HepG2 (cell line): Measurements from ENCODE around the gene C1QTNF5. TPM values are rescaled to one million over a fixed set of nuclear protein-coding genes. Genes with fewer than 3 reads are reported as not detected.

Source experiments
- ADNP ChIP-seq: sonication (generic); formaldehyde crosslinking; IDR thresholded peaks from 2 replicates; pipeline ENCODE4 v1.4.0; 2020; ENCODE audit warnings: missing genetic modification reagents
- CCAR2 ChIP-seq: fragments of 200-400 bp; formaldehyde crosslinking; optimal IDR thresholded peaks from 2 replicates; pipeline ENCODE3; 2018; ENCODE audit warnings: low read depth, mild to moderate bottlenecking, low read length, moderate library complexity
- CENPX ChIP-seq: sonication (generic); formaldehyde crosslinking; IDR thresholded peaks from 2 replicates; pipeline ENCODE4 v1.9.0; 2021; ENCODE audit warnings: mild to moderate bottlenecking, missing genetic modification reagents, moderate library complexity
- DNMT1 ChIP-seq: sonication (generic); formaldehyde crosslinking; IDR thresholded peaks from 2 replicates; pipeline ENCODE4 v1.5.1; 2020; ENCODE audit warnings: mild to moderate bottlenecking, missing genetic modification reagents
- EP300 ChIP-seq, 3 experiments: sonication (generic) in 1 of 3; formaldehyde crosslinking in 1 of 3; IDR thresholded peaks; 2 replicates each; pipeline versions ENCODE4 v1.5.1 to v1.6.1; 2011 to 2020; ENCODE audit warnings: low read depth in 2 of 3, low read length in 2 of 3, borderline replicate concordance in 1 of 3, improper control_type of control experiment in 1 of 3, mild to moderate bottlenecking in 1 of 3, missing genetic modification reagents in 1 of 3, moderate library complexity in 1 of 3
- KLF6 ChIP-seq: IDR thresholded peaks from 2 replicates; pipeline ENCODE4 v1.8.0; 2016; ENCODE audit warnings: missing biosample characterization, missing genetic modification reagents
- MAF1 ChIP-seq: sonication (generic); formaldehyde crosslinking; IDR thresholded peaks from 2 replicates; pipeline ENCODE4 v1.5.0; 2020; ENCODE audit warnings: missing genetic modification reagents, borderline replicate concordance
- MATR3 ChIP-seq: sonication (generic); formaldehyde crosslinking; IDR thresholded peaks from 2 replicates; pipeline ENCODE4 v1.4.0; 2020; ENCODE audit warnings: missing genetic modification reagents
- MBD4 ChIP-seq: IDR thresholded peaks from 2 replicates; pipeline ENCODE4 v1.6.1; 2012; ENCODE audit warnings: low read length, inconsistent platforms, borderline replicate concordance
- MIXL1 ChIP-seq: IDR thresholded peaks from 2 replicates; pipeline ENCODE4 v1.6.1; 2016
- MYNN ChIP-seq: sonication (generic); formaldehyde crosslinking; IDR thresholded peaks from 2 replicates; pipeline ENCODE4 v1.4.0; 2020; ENCODE audit warnings: mild to moderate bottlenecking, low read depth, missing genetic modification reagents
- NFIB ChIP-seq: sonication (generic); formaldehyde crosslinking; IDR thresholded peaks from 2 replicates; pipeline ENCODE4 v1.9.0; 2021; ENCODE audit warnings: missing genetic modification reagents, mild to moderate bottlenecking, borderline replicate concordance
- NPAS2 ChIP-seq: sonication (generic); formaldehyde crosslinking; IDR thresholded peaks from 2 replicates; pipeline ENCODE4 v1.8.0; 2022; ENCODE audit warnings: mild to moderate bottlenecking, missing genetic modification reagents, borderline replicate concordance
- RARA ChIP-seq: IDR thresholded peaks from 2 replicates; pipeline ENCODE4 v1.6.1; 2016; ENCODE audit warnings: missing genetic modification reagents, missing compliant biosample characterization
- RXRB ChIP-seq: IDR thresholded peaks from 2 replicates; pipeline ENCODE4 v1.6.1; 2016; ENCODE audit warnings: borderline replicate concordance, missing genetic modification reagents, missing compliant biosample characterization
- SP5 ChIP-seq: IDR thresholded peaks from 2 replicates; pipeline ENCODE4 v1.6.1; 2016; ENCODE audit warnings: low read depth, borderline replicate concordance
- TBL1XR1 ChIP-seq: fragments of 150-350 bp; IDR thresholded peaks from 2 replicates; pipeline ENCODE4 v1.6.1; 2014; ENCODE audit warnings: borderline replicate concordance, low read length; ENCODE audit not compliant: partially characterized antibody
- ZFAT ChIP-seq: sonication (generic); formaldehyde crosslinking; conservative IDR thresholded peaks from 2 replicates; pipeline ENCODE4 v1.8.1; 2023; ENCODE audit warnings: missing genetic modification reagents, inconsistent platforms
- ZFP1 ChIP-seq: IDR thresholded peaks from 2 replicates; pipeline ENCODE4 v1.6.1; 2016
- ZMAT5 ChIP-seq: sonication (generic); formaldehyde crosslinking; IDR thresholded peaks from 2 replicates; pipeline ENCODE4 v1.5.0; 2020; ENCODE audit warnings: mild to moderate bottlenecking, low read depth, missing genetic modification reagents, borderline replicate concordance
- ZNF124 ChIP-seq: sonication (generic); formaldehyde crosslinking; IDR thresholded peaks from 2 replicates; pipeline ENCODE4 v1.4.0; 2020; ENCODE audit warnings: missing genetic modification reagents
- ZNF253 ChIP-seq: sonication (generic); formaldehyde crosslinking; IDR thresholded peaks from 2 replicates; pipeline ENCODE4 v1.8.0; 2022; ENCODE audit warnings: mild to moderate bottlenecking, missing genetic modification reagents, borderline replicate concordance
- ZNF556 ChIP-seq: sonication (generic); formaldehyde crosslinking; IDR thresholded peaks from 2 replicates; pipeline ENCODE4 v1.4.0; 2020; ENCODE audit warnings: mild to moderate bottlenecking, missing genetic modification reagents, borderline replicate concordance
- polyA plus RNA-seq, 8 experiments: library from polyadenylated mRNA; depleted of rRNA in 3 of 8; stranded (reverse) in 7 of 8; unstranded in 1 of 8; fragments of >200 nt; fragmentation: Illumina TruSeq in 4 of 8; extraction: Trizol in 4 of 8; gene quantifications; 2 replicates each; pipeline versions ENCODE4 v1.2.1 to v1.2.3, GENCODE V29; 2011 to 2016; ENCODE audit warnings: low read depth in 4 of 8, missing spikeins in 1 of 8, mixed read lengths in 1 of 8; ENCODE audit not compliant: insufficient read depth in 1 of 8
- total RNA-seq, 5 experiments: library from RNA; depleted of rRNA; stranded (reverse); fragments of >200 nt; fragmentation: Illumina TruSeq; extraction: Trizol; gene quantifications; 2 replicates each; pipeline ENCODE4 v1.2.3, GENCODE V29; 2016; ENCODE audit warnings: low read depth in 1 of 5
- TF ChIP-seq, protein P1 (sequence below): IDR thresholded peaks from 2 replicates; pipeline ENCODE4 v1.6.1; 2016; ENCODE audit warnings: missing compliant biosample characterization, missing genetic modification reagents, borderline replicate concordance
- TF ChIP-seq, protein P2 (sequence below): IDR thresholded peaks from 2 replicates; pipeline ENCODE4 v1.6.1; 2016; ENCODE audit warnings: control low read depth
- TF ChIP-seq, protein P3 (sequence below): sonication (generic); formaldehyde crosslinking; conservative IDR thresholded peaks from 2 replicates; pipeline ENCODE4 v1.4.0; 2020; ENCODE audit warnings: missing genetic modification reagents

The C1QTNF5 gene
- total and polyA plus RNA-seq, 2 of the 13 experiments (the other 11 are each of a cell fraction or from before 2014, with no cell fraction given), result 0.86 to 1.2 TPM

DNA sequence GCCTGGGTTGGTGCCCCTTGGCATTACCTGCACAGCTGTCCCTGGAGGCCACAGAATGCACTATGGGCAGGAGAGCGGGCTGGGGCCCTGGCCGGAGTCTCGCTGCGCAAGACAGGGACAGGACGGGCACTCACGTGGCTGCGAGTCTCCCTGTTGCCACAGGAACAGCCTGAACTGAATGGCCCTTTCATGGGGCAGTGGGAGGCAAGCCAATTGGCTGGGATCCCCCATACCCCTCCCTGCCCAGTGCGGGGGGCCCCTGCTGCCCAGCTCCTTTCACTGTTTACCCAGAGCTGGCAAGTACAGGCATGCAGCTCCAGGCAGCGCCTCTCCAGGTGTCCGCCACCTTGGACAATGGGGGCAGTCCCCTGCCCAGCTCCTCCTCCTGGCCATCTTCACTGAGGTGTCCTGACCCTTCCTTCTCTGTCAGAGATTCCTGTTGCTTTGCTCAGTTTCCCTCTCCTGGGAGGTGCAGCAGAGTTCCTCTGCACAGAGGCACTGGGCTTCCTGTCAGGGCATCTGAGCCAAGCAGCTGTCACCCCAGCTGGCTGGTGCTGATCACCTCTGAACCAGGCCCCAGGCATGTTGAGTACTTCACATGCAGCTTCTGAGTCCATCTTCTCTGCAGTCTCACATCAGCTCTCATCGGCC, 35.6 kb upstream of the C1QTNF5 start (continued):
- TF ChIP-seq RARA (CRISPR knock-in tag) (peak; percentile 5; the same call in 1 of the 2 replicates), DNMT1 (CRISPR knock-in tag) (no peak), ZNF556 (CRISPR knock-in tag) (no peak), MIXL1 (CRISPR knock-in tag) (no peak), ZFAT (CRISPR knock-in tag) (no peak), KLF6 (0 out of 2 replicates have a peak, but pooled peaks have one; percentile 26), MAF1 (CRISPR knock-in tag) (peak; percentile 66; the same call in 1 of the 2 replicates), NFIB (CRISPR knock-in tag) (no peak), ZFP1 (CRISPR knock-in tag) (peak; percentile 44; the same call in 1 of the 2 replicates), CENPX (CRISPR knock-in tag) (no peak), ZNF253 (CRISPR knock-in tag) (no peak), ADNP (CRISPR knock-in tag) (no peak), ZNF124 (CRISPR knock-in tag) (no peak), CCAR2 (no peak), NPAS2 (CRISPR knock-in tag) (no peak), MBD4 (no peak), MYNN (CRISPR knock-in tag) (no peak), MATR3 (no peak), RXRB (CRISPR knock-in tag) (peak; percentile 38; the same call in 1 of the 2 replicates), SP5 (CRISPR knock-in tag) (peak; percentile 35; the same call in 1 of the 2 replicates), EP300 (IDR thresholded peaks at IDR 0.05; ENCODE audit: low read depth in 2 of 2, low read length in 2 of 2) (peak in 1 of 2 experiments; percentile 59; a peak in 1 of 4 replicates), EP300 (CRISPR knock-in tag; IDR thresholded peaks at IDR 0.05; ENCODE audit: borderline replicate concordance) (peak; percentile 64; the same call in 1 of the 2 replicates), ZMAT5 (no peak), TBL1XR1 (no peak)
- TF ChIP-seq, protein P1, sequence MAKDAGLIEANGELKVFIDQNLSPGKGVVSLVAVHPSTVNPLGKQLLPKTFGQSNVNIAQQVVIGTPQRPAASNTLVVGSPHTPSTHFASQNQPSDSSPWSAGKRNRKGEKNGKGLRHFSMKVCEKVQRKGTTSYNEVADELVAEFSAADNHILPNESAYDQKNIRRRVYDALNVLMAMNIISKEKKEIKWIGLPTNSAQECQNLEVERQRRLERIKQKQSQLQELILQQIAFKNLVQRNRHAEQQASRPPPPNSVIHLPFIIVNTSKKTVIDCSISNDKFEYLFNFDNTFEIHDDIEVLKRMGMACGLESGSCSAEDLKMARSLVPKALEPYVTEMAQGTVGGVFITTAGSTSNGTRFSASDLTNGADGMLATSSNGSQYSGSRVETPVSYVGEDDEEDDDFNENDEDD, result no peak; the same call in 1 of the 2 replicates
- TF ChIP-seq, protein P2, sequence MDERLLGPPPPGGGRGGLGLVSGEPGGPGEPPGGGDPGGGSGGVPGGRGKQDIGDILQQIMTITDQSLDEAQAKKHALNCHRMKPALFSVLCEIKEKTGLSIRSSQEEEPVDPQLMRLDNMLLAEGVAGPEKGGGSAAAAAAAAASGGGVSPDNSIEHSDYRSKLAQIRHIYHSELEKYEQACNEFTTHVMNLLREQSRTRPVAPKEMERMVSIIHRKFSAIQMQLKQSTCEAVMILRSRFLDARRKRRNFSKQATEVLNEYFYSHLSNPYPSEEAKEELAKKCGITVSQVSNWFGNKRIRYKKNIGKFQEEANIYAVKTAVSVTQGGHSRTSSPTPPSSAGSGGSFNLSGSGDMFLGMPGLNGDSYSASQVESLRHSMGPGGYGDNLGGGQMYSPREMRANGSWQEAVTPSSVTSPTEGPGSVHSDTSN (CRISPR knock-in tag), result no peak
- TF ChIP-seq, protein P3, sequence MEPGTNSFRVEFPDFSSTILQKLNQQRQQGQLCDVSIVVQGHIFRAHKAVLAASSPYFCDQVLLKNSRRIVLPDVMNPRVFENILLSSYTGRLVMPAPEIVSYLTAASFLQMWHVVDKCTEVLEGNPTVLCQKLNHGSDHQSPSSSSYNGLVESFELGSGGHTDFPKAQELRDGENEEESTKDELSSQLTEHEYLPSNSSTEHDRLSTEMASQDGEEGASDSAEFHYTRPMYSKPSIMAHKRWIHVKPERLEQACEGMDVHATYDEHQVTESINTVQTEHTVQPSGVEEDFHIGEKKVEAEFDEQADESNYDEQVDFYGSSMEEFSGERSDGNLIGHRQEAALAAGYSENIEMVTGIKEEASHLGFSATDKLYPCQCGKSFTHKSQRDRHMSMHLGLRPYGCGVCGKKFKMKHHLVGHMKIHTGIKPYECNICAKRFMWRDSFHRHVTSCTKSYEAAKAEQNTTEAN (CRISPR knock-in tag), result no peak
